GM18519 (cell line): ENCODE results near the gene SNHG17.
"Not testable (repeated sequence)": the region's sequence is repeated elsewhere in the genome, so short reads cannot be mapped to it uniquely, and the experiment has no call there.

Experiments
- ATAC-seq: cut with Tn5 transposase; IDR thresholded peaks from one replicate; pipeline ENCODE4 v1.9.1; 2021; ENCODE audit warnings: mild to moderate bottlenecking, moderate library complexity; ENCODE audit not compliant: unreplicated experiment, low FRiP score

SNHG17 gene

DNA sequence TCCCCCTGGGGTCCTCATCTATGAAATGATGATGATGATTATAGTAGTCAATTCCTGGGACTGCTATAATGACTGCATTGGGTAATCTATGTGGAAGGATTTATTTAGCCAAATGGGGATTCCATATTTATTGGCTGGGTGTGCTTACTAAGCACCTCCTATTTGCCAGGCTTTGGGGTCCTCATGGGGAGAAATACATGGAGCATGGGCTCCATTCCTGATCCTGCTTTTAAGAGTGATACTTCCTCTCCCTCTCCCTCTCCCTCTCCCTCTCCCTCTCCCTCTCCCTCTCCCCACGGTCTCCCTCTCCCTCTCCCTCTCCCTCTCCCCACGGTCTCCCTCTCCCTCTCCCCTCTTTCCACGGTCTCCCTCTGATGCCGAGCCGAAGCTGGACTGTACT, 57.3 kb downstream of the SNHG17 start:
- not testable (repeated sequence) for ATAC-seq

DNA sequence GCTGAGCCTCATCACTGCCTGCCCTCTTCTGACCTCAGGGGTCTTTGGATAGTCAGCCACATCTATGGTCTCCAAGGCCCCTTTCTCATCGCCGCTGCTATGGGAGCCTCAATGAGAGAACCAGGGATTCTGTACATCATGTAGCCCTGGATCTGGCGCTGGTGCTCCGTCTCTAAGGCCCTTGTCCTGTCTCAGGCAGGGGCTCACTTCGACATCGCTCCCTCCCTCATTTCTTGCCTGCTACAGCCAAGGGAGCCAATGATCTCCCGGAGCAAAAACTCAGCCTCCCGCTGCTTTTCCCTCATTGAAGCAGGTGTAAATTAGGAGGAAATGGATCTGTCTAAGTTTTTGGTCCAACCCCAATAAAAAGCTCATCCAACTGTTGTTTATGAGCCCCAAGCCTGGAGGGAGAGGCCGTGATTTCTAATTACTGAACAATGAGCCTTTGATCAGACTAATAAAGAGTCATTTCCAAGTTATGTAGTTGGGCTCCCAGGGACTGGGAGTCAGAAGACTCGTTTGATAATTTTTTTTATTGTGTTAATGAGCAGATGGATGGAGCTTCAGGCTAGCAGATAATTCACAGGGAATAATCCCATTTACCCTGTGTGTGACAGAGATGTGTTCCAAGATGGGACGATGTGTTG, 58.0 kb downstream of the SNHG17 start:
- no peak for ATAC-seq

DNA sequence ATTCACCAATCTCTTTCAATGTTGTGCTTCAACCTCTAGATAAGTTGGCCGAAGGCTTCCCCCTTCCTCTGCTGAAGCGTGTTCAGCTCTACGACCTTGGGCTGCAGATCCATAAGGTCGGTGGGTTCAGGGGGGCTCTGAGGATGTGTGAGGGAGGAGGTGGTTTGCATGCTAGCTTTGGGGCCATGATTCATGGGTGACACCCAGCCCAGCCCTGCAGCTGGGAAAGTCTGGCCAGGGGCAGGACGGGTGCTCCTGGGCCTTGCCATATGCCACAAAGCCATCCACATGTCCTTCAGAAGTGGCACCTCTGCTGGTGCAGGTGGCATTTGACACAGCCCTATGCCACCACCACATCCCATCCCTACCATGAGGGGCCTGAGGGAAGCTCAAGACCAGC, 61.2 kb downstream of the SNHG17 start:
- no peak for ATAC-seq

DNA sequence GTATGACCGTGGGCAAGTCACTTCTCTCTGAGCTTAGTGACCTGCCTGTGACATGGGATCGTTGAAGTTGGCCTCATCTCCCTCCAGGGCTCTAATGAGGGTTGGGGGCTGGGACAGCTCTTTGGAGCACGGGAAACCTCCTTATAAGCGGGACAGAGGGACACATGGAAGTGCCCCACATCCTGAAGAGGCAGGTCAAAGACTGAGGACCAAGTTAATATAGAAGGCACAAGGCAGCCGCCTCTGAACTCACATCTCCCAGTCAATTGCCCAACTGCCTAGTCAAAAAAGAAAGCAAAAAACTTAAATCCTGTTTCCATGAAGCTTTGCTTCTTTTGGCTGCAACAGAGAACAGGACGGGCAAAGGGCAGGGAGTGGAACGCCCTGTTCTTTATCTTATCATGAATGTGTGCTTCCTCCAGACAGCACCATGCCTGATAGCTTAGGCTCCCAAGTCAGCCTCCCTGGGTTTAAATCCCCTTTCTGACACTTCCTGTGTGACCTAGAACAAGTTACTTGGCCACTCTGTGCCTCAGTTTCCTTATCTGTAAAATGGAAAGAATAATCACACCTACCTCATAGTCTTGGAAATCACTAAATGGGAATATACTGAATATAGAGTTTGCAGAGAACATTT, 61.8 kb downstream of the SNHG17 start:
- ATAC-seq = no peak

DNA sequence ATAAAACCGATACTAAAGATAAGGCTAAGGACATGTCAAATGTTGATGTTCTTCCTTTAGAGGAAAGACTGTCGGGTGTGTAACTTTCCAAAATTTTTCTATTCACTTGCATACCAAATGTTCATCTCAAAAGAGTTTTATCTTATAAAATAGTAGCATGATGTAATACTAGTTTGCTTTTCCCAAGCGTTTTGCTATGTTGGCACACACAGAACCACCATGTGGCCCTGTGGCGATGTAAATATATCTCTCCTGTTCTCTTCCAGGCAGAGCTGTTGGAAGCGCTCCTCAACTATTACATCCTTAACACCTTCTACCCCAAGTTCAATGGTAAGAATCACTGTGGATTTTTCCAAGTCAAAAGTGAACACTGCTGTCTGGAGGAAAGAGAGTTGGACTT, 62.3 kb downstream of the SNHG17 start:
- ATAC-seq = no peak
